GM12878 (cell line): ENCODE results near the gene OSM. TPM values are rescaled to one million over a fixed set of nuclear protein-coding genes. Genes with fewer than 3 reads are reported as not detected.

Experiments
- ATAC-seq: fragments of 200-7000 bp; cut with Tn5 transposase; 3 replicates; pipeline ENCODE4 v1.9.1; 2020; ENCODE audit warnings: mild to moderate bottlenecking, moderate library complexity
- BruUV-seq: library from RNA; stranded (reverse); fragments of 400-500 nt; replicated peaks from 2 replicates; lab custom pipeline; 2021; lab: Mats Ljungman, UMichigan
- CTCF ChIA-PET: fragments of 300-600 bp; sonication (Branson Sonifier 250); formaldehyde crosslinking; extraction: SDS; loops from one replicate; lab custom pipeline; 2021; ENCODE audit warnings: inconsistent platforms; lab: Yijun Ruan, JAX
- POLR2A ChIA-PET: fragments of 350-600 bp; formaldehyde crosslinking; extraction: SDS; loops from one replicate; lab custom pipeline; 2021; ENCODE audit warnings: inconsistent platforms; lab: Charles Lee
- RAD21 ChIA-PET: fragments of 300-600 bp; sonication (Branson Sonifier 250); formaldehyde crosslinking; loops from one replicate; lab custom pipeline; 2023; ENCODE audit warnings: antibody characterized with exemption; ENCODE audit not compliant: unreplicated experiment; lab: Charles Lee
- SMC1A ChIA-PET: fragments of 300-600 bp; sonication (Branson Sonifier 250); formaldehyde crosslinking; loops from one replicate; lab custom pipeline; 2023; ENCODE audit not compliant: unreplicated experiment, uncharacterized antibody; lab: Charles Lee
- DNase-seq: peaks from one replicate; pipeline ENCODE4 v3.0.0-alpha.2; 2011; ENCODE audit warnings: low read depth, low spot score
- FAIRE-seq: peaks from 3 replicates; lab custom pipeline; 2011; peaks lifted over from hg19 to GRCh38; lab: Jason Lieb, UNC
- H2AFZ ChIP-seq: 2 replicates; pipeline ENCODE4 v1.6.0; 2011; ENCODE audit warnings: low read depth, low read length, control low read depth; ENCODE audit not compliant: control insufficient read depth
- H3K27ac ChIP-seq: 2 replicates; pipeline ENCODE4 v1.5.1; 2011; ENCODE audit warnings: control low read depth; ENCODE audit not compliant: control insufficient read depth, insufficient read depth
- H3K27me3 ChIP-seq, 2 experiments: replicated peaks in 1 of 2; 2 replicates each; pipeline versions ENCODE4 v1.6.0 to v1.6.1; 2011; ENCODE audit warnings: low read length in 1 of 2; ENCODE audit not compliant: control insufficient read depth in 2 of 2, insufficient read depth in 2 of 2
- H3K36me3 ChIP-seq, 2 experiments: 2 replicates each; pipeline ENCODE4 v1.5.1; 2011; ENCODE audit warnings: low read length in 1 of 2; ENCODE audit not compliant: control insufficient read depth in 2 of 2, insufficient read depth in 2 of 2
- H3K4me1 ChIP-seq: 2 replicates; pipeline ENCODE4 v1.6.1; 2011; ENCODE audit warnings: mild to moderate bottlenecking, low read length, moderate library complexity, mixed read lengths; ENCODE audit not compliant: control insufficient read depth, insufficient read depth
- H3K4me2 ChIP-seq: 2 replicates; pipeline ENCODE4 v1.6.0; 2011; ENCODE audit warnings: control low read depth; ENCODE audit not compliant: control insufficient read depth, insufficient read depth
- H3K4me3 ChIP-seq: fragments of 200-600 bp; sonication (generic); 2 replicates; pipeline ENCODE4 v1.5.1; 2016
- H3K79me2 ChIP-seq: 2 replicates; pipeline ENCODE4 v1.6.0; 2011; ENCODE audit warnings: low read length; ENCODE audit not compliant: control insufficient read depth, insufficient read depth
- H3K9ac ChIP-seq: 2 replicates; pipeline ENCODE4 v1.8.0; 2011; ENCODE audit warnings: low read length, control low read depth, mixed read lengths; ENCODE audit not compliant: control insufficient read depth, insufficient read depth
- H3K9me3 ChIP-seq: replicated peaks from 3 replicates; pipeline ENCODE4 v1.5.1; 2011; ENCODE audit warnings: mild to moderate bottlenecking, low read length; ENCODE audit not compliant: control insufficient read depth, insufficient read depth
- H4K20me1 ChIP-seq: 2 replicates; pipeline ENCODE4 v1.6.0; 2011; ENCODE audit not compliant: control insufficient read depth, insufficient read depth
- CHD2 ChIP-seq: IDR thresholded peaks from 2 replicates; pipeline ENCODE4 v1.6.1; 2011; ENCODE audit warnings: low read depth, low read length, improper control_type of control experiment, borderline replicate concordance
- ETV6 ChIP-seq, 2 experiments: fragments of 450-650 bp in 1 of 2; IDR thresholded peaks in 1 of 2; conservative IDR thresholded peaks in 1 of 2; 2 replicates each; pipeline ENCODE4 v1.6.1; 2014; ENCODE audit warnings: antibody characterized with exemption in 1 of 2, borderline replicate concordance in 1 of 2, low read depth in 1 of 2, mild to moderate bottlenecking in 1 of 2, moderate library complexity in 1 of 2
- HDAC2 ChIP-seq: fragments of 200-600 bp; sonication (generic); IDR thresholded peaks from 2 replicates; pipeline ENCODE4 v1.6.1; 2017
- HDGF ChIP-seq: fragments of 450-650 bp; IDR thresholded peaks from 2 replicates; pipeline ENCODE4 v1.6.1; 2016; ENCODE audit warnings: antibody characterized with exemption
- JUNB ChIP-seq: IDR thresholded peaks from 2 replicates; pipeline ENCODE4 v1.6.1; 2016; ENCODE audit warnings: antibody characterized with exemption, mild to moderate bottlenecking
- MTA2 ChIP-seq: fragments of 450-650 bp; IDR thresholded peaks from 2 replicates; pipeline ENCODE4 v1.6.1; 2016; ENCODE audit warnings: low read depth, mild to moderate bottlenecking, moderate library complexity
- RAD21 ChIP-seq: IDR thresholded peaks from 2 replicates; pipeline ENCODE4 v1.6.1; 2011; ENCODE audit warnings: mild to moderate bottlenecking, low read depth, low read length, moderate library complexity; ENCODE audit not compliant: insufficient read depth
- RAD51 ChIP-seq: fragments of 450-650 bp; IDR thresholded peaks from 2 replicates; pipeline ENCODE4 v1.6.1; 2016; ENCODE audit warnings: moderate library complexity, mild to moderate bottlenecking, inconsistent platforms
- SUPT20H ChIP-seq: IDR thresholded peaks from 2 replicates; pipeline ENCODE4 v1.6.1; 2011; ENCODE audit warnings: low read depth, mild to moderate bottlenecking, low read length, moderate library complexity, borderline replicate concordance; ENCODE audit not compliant: control insufficient read depth
- TARDBP ChIP-seq: IDR thresholded peaks from 2 replicates; pipeline ENCODE4 v1.6.1; 2016; ENCODE audit warnings: borderline replicate concordance
- ZNF24 ChIP-seq: fragments of 450-650 bp; IDR thresholded peaks from 2 replicates; pipeline ENCODE4 v1.6.1; 2017; ENCODE audit warnings: antibody characterized with exemption, mild to moderate bottlenecking
- WGBS: methylation state at CpG from one replicate; pipeline ENCODE4 v1.1.6; 2016; ENCODE audit warnings: low lambda C conversion rate; ENCODE audit not compliant: insufficient replicate concordance, insufficient coverage; ENCODE audit errors: missing lambda C conversion rate; 5-methylcytosine and 5-hydroxymethylcytosine counted together
- in situ Hi-C: fragments of 300-500 bp; cut with MboI; formaldehyde crosslinking; loops from 9 replicates; pipeline ENCODE4 v1.14.3; 2018; ENCODE audit warnings: mixed read lengths
- intact Hi-C: fragments of 100-400 bp; cut with micrococcal nuclease; formaldehyde crosslinking; loops from one replicate; pipeline ENCODE4 v1.14.2; 2022; ENCODE audit not compliant: unreplicated experiment
- polyA plus RNA-seq, 11 experiments: library from polyadenylated mRNA; depleted of rRNA in 4 of 11; unstranded in 6 of 11; stranded (reverse) in 5 of 11; fragments of >200 nt; fragmentation: Nextera tagmentation in 4 of 11; fragmentation: Illumina TruSeq in 1 of 11; extraction: Ambion mirVana in 4 of 11; extraction: Trizol in 1 of 11; gene quantifications; 1 replicate in 1 of 11; 2 replicates in 10 of 11; pipeline versions ENCODE4 v1.2.1 to v1.2.3, GENCODE V29; 2011 to 2016; ENCODE audit warnings: inconsistent platforms in 2 of 11, missing spikeins in 2 of 11, low read depth in 1 of 11
- total RNA-seq, 4 experiments: library from RNA; depleted of rRNA in 3 of 4; stranded (reverse); fragments of >200 nt in 3 of 4; fragmentation: Illumina TruSeq in 1 of 4; extraction: Trizol in 1 of 4; gene quantifications; 2 replicates each; pipeline versions ENCODE4 v1.2.1 to v1.2.3, GENCODE V29; 2013 to 2021
- TF ChIP-seq, protein P1 (sequence below): IDR thresholded peaks from 2 replicates; pipeline ENCODE4 v1.6.1; 2012; ENCODE audit warnings: low read depth, low read length, improper control_type of control experiment
- TF ChIP-seq, protein P2 (sequence below): fragments of 450-650 bp; IDR thresholded peaks from 2 replicates; pipeline ENCODE4 v1.6.1; 2016; ENCODE audit warnings: mild to moderate bottlenecking
- TF ChIP-seq, protein P3 (sequence below): fragments of 450-650 bp; IDR thresholded peaks from 2 replicates; pipeline ENCODE4 v1.6.1; 2017; ENCODE audit warnings: mild to moderate bottlenecking, low read depth, inconsistent platforms; ENCODE audit not compliant: poor library complexity, severe bottlenecking
- TF ChIP-seq, protein P4 (sequence below): IDR thresholded peaks from 2 replicates; pipeline ENCODE4 v1.6.1; 2012; ENCODE audit warnings: low read depth, low read length, improper control_type of control experiment

The OSM gene
- total and polyA plus RNA-seq, 10 of the 15 experiments (the other 5 are each of a cell fraction or from before 2014, with no cell fraction given): 0.06 to 1.4 (median 0.59) TPM

DNA sequence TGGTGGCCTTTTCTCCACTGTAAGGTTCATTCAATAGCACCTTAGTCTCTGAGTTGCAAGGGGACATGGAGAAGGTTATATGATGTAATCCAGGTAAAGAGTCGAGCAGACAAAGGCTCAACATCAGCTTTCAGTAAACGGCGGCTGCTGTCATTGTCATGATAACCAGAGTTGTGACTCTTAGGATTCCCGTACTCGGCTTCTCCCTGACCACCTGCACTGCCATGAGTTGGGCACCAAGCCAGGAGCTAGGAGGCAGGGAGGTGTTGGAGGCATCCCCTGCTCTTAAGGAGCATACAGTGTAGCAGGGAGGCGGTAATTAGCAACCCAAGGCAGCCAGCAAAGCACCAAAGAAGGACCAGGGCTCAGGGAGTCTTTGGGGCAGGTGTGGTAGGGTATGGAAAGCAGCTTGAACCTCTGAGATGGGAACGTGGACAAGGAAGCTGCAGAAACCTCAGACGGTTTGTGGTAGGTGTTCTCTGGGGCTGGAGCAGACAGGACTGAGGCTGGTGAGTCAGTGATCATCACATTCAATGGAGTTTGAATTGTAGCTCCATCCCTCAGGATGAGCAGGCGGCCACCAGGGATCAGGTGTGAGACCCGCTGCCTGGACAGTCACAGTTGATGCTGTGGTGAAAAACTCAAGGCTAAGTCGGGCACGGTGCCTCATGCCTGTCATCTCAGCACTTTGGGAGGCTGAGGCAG, 51.8 kb downstream of the OSM start (continued):
- TF ChIP-seq ETV6 (conservative IDR thresholded peaks at IDR 0.05 in 1 of 2, IDR thresholded peaks at IDR 0.05 in 1 of 2; ENCODE audit: borderline replicate concordance in 1 of 2, low read depth in 1 of 2) (no peak), CHD2 (no peak)

DNA sequence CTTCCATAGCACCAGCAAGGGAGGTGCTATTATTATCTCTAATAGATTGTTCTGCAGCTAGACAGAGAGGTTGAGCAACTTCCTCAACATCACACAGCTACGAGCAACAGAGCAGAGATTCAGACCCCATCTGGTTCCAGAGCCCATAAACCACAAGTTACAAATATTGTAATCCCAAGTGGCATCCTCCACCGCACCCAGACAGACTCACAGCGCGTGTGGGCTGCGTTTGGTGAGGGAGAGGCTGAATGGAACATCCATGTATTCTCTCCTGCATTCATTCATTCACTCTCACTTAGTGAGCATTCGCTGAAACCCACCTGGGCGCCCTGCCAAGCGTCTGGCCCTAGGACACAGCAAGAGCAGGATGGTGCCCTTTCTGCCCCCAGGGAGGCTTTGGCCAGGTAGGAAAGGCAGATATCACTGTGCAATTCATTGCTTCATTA, 53.6 kb downstream of the OSM start:
- intact Hi-C loops (no loop called here), in situ Hi-C loops (no loop called here)
- WGBS: 19% methylated on average over 8 of the region's 8 CpGs
- Histone ChIP-seq H3K9me3 (no peaks in the 10 kb centered on the region), H3K27me3 (no peaks in the 10 kb centered on the region), H3K4me2 (no peak overlapping the region), H3K4me3 (no peak overlapping the region), H2AFZ (no peak overlapping the region), H3K9ac (no peak overlapping the region), H4K20me1 (no peaks in the 10 kb centered on the region), H3K4me1 (no peaks in the 10 kb centered on the region; the same call in 1 of the 2 replicates), H3K79me2 (no peaks in the 10 kb centered on the region), H3K27ac (no peak overlapping the region), H3K36me3 (no peaks in the 10 kb centered on the region)
- no peak for DNase-seq
- ChIA-PET RAD21 (no interaction called here), POLR2A (interaction anchor here (0.5 kb wide), 1 partner anchor 87 kb away, joined by 3 read pairs; no protein-coding TSS in a partner anchor), CTCF (no interaction called here), SMC1A (no interaction called here)
- no peak for FAIRE-seq
- TF ChIP-seq, protein P1, sequence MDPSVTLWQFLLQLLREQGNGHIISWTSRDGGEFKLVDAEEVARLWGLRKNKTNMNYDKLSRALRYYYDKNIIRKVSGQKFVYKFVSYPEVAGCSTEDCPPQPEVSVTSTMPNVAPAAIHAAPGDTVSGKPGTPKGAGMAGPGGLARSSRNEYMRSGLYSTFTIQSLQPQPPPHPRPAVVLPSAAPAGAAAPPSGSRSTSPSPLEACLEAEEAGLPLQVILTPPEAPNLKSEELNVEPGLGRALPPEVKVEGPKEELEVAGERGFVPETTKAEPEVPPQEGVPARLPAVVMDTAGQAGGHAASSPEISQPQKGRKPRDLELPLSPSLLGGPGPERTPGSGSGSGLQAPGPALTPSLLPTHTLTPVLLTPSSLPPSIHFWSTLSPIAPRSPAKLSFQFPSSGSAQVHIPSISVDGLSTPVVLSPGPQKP: no peak
- TF ChIP-seq HDAC2 (no peak), HDGF (no peak), RAD21 (no peak), MTA2 (no peak), ZNF24 (no peak), TARDBP (no peak), RAD51 (no peak), JUNB (no peak), SUPT20H (no peak)
- TF ChIP-seq, protein P2, sequence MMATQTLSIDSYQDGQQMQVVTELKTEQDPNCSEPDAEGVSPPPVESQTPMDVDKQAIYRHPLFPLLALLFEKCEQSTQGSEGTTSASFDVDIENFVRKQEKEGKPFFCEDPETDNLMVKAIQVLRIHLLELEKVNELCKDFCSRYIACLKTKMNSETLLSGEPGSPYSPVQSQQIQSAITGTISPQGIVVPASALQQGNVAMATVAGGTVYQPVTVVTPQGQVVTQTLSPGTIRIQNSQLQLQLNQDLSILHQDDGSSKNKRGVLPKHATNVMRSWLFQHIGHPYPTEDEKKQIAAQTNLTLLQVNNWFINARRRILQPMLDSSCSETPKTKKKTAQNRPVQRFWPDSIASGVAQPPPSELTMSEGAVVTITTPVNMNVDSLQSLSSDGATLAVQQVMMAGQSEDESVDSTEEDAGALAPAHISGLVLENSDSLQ: no peak
- TF ChIP-seq, protein P3, sequence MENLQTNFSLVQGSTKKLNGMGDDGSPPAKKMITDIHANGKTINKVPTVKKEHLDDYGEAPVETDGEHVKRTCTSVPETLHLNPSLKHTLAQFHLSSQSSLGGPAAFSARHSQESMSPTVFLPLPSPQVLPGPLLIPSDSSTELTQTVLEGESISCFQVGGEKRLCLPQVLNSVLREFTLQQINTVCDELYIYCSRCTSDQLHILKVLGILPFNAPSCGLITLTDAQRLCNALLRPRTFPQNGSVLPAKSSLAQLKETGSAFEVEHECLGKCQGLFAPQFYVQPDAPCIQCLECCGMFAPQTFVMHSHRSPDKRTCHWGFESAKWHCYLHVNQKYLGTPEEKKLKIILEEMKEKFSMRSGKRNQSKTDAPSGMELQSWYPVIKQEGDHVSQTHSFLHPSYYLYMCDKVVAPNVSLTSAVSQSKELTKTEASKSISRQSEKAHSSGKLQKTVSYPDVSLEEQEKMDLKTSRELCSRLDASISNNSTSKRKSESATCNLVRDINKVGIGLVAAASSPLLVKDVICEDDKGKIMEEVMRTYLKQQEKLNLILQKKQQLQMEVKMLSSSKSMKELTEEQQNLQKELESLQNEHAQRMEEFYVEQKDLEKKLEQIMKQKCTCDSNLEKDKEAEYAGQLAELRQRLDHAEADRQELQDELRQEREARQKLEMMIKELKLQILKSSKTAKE: no peak
- TF ChIP-seq, protein P4, sequence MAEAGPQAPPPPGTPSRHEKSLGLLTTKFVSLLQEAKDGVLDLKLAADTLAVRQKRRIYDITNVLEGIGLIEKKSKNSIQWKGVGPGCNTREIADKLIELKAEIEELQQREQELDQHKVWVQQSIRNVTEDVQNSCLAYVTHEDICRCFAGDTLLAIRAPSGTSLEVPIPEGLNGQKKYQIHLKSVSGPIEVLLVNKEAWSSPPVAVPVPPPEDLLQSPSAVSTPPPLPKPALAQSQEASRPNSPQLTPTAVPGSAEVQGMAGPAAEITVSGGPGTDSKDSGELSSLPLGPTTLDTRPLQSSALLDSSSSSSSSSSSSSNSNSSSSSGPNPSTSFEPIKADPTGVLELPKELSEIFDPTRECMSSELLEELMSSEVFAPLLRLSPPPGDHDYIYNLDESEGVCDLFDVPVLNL: no peak
- ATAC-seq: no peak
- no TSS peak for BruUV-seq
